GM19463 (cell line): ENCODE measurements around the gene RGS11.
"Not testable (repeated sequence)": the region's sequence is repeated elsewhere in the genome, so short reads cannot be mapped to it uniquely, and the experiment has no call there.

Experiments used
- ATAC-seq: cut with Tn5 transposase; IDR thresholded peaks from one replicate; pipeline ENCODE4 v1.9.1; 2021; ENCODE audit warnings: mild to moderate bottlenecking, moderate library complexity; ENCODE audit not compliant: unreplicated experiment

Gene RGS11

GRCh38 chr16:264440-264951 lies 11.2 kb downstream of the RGS11 start:
- no peak for ATAC-seq

GRCh38 chr16:263944-264343 lies 11.8 kb downstream of the RGS11 start:
- no peak for ATAC-seq

- ATAC-seq, result no peak
Observed at GRCh38 chr16:263182-263774, 12.5 kb downstream of the RGS11 start.

- ATAC-seq, result no peak
Observed at GRCh38 chr16:262121-262745, 13.5 kb downstream of the RGS11 start.

- no peak for ATAC-seq
Observed at GRCh38 chr16:261031-261691, 14.6 kb downstream of the RGS11 start.

GRCh38 chr16:260326-260725 lies 15.4 kb downstream of the RGS11 start:
- ATAC-seq, result no peak

GRCh38 chr16:259814-260253 lies 15.9 kb downstream of the RGS11 start:
- ATAC-seq, result no peak

GRCh38 chr16:259226-259625 lies 16.5 kb downstream of the RGS11 start:
- ATAC-seq, result no peak

- not testable (repeated sequence) for ATAC-seq
Observed at GRCh38 chr16:258091-258490, 17.7 kb downstream of the RGS11 start.

- ATAC-seq, result no peak
Observed at GRCh38 chr16:255183-255582, 20.6 kb downstream of the RGS11 start.

- no peak for ATAC-seq
Observed at GRCh38 chr16:254461-254860, 21.3 kb downstream of the RGS11 start.

GRCh38 chr16:253833-254232 lies 21.9 kb downstream of the RGS11 start:
- no peak for ATAC-seq

GRCh38 chr16:252366-253337 lies 23.1 kb downstream of the RGS11 start:
- no peak for ATAC-seq

- ATAC-seq, result no peak
Observed at GRCh38 chr16:249431-249830, 26.3 kb downstream of the RGS11 start.

GRCh38 chr16:247027-247426 lies 28.7 kb downstream of the RGS11 start:
- ATAC-seq, result no peak

GRCh38 chr16:245105-245504 lies 30.6 kb downstream of the RGS11 start:
- no peak for ATAC-seq

- ATAC-seq, result no peak
Observed at GRCh38 chr16:243348-243747, 32.4 kb downstream of the RGS11 start.

GRCh38 chr16:242281-242680 lies 33.5 kb downstream of the RGS11 start:
- ATAC-seq, result no peak

GRCh38 chr16:240559-240958 lies 35.2 kb downstream of the RGS11 start:
- ATAC-seq, result no peak

- ATAC-seq, result no peak
Observed at GRCh38 chr16:239948-240277, 35.8 kb downstream of the RGS11 start.
